ENCODE results near the gene B9D1. TPM values are rescaled to one million over a fixed set of nuclear protein-coding genes. Genes with fewer than 3 reads are reported as not detected.

Gene B9D1
- total and polyA plus RNA-seq, 8 donors, result 10.9 to 22.8 (median 16.8) TPM; not detected in 2

GRCh38 chr17:19343256-19343630, 19.3 kb downstream of the B9D1 start:
- WGBS, 5 donors, result 81 to 91% (median 83%) methylated on average over 6 to 7 of the region's 7 CpGs
- TF ChIP-seq POLR2A (IDR thresholded peaks at IDR 0.05) (no peak), CTCF (IDR thresholded peaks at IDR 0.05) (no peak), EP300 (IDR thresholded peaks at IDR 0.05) (no peak), POLR2AphosphoS5 (IDR thresholded peaks at IDR 0.05) (no peak)
- peaks cover 19 to 57% (median 39%) of the 10 kb centered on the region in 4 donors for H3K4me1 ChIP-seq
- DNase-seq, result no peak
- H3K27me3 ChIP-seq, result no peaks in the 10 kb centered on the region
- intact Hi-C loops (cut with DNase I; ENCODE audit: low total_unique reads), result no loop called here
- peak overlapping the region in 1 of 5 donors; percentile 26 for H3K27ac ChIP-seq
- no peaks in the 10 kb centered on the region for H3K36me3 ChIP-seq
- H3K9me3 ChIP-seq, result no peaks in the 10 kb centered on the region
- H3K4me3 ChIP-seq, result no peak overlapping the region

- Histone ChIP-seq H3K27ac (peak overlapping the region in 1 of 5 donors; percentile 26), H3K4me1 (peaks cover 19 to 59% (median 38%) of the 10 kb centered on the region in 4 donors), H3K4me3 (no peak overlapping the region), H3K27me3 (no peaks in the 10 kb centered on the region), H3K36me3 (no peaks in the 10 kb centered on the region), H3K9me3 (no peaks in the 10 kb centered on the region)
- intact Hi-C loops (cut with DNase I; ENCODE audit: low total_unique reads), result no loop called here
- no peak for DNase-seq
- 68 to 83% (median 72%) methylated on average over 3 to 7 of the region's 7 CpGs for WGBS, 5 donors
- no peak for TF ChIP-seq POLR2A (IDR thresholded peaks at IDR 0.05)
Measured at GRCh38 chr17:19342611-19343255, 19.8 kb downstream of the B9D1 start.

GRCh38 chr17:19341641-19342610, 20.6 kb downstream of the B9D1 start:
- no peak overlapping the region for H3K4me3 ChIP-seq
- intact Hi-C loops (cut with DNase I; ENCODE audit: low total_unique reads), result no loop called here
- WGBS, 5 donors, result 54 to 63% (median 58%) methylated on average over 19 to 20 of the region's 20 CpGs
- H3K27ac ChIP-seq, result peak overlapping the region in 2 of 5 donors; percentile 4 to 26
- no peak for TF ChIP-seq POLR2AphosphoS5 (IDR thresholded peaks at IDR 0.05)
- TF ChIP-seq POLR2A (IDR thresholded peaks at IDR 0.05), result no peak
- no peak for TF ChIP-seq CTCF (IDR thresholded peaks at IDR 0.05)
- no peak for TF ChIP-seq EP300 (IDR thresholded peaks at IDR 0.05)
- no peaks in the 10 kb centered on the region for H3K36me3 ChIP-seq
- no peaks in the 10 kb centered on the region for H3K27me3 ChIP-seq
- peaks cover 12 to 59% (median 33%) of the 10 kb centered on the region in 4 donors for H3K4me1 ChIP-seq
- H3K9me3 ChIP-seq, result no peaks in the 10 kb centered on the region
- DNase-seq, result peak in 1 of 2 donors; percentile 65

GRCh38 chr17:19341211-19341631, 21.3 kb downstream of the B9D1 start:
- WGBS, 5 donors, result 64 to 89% (median 68%) methylated on average over 7 of the region's 7 CpGs
- Histone ChIP-seq H3K27ac (peak overlapping the region in 1 of 5 donors; percentile 25), H3K4me1 (peaks cover 6 to 56% (median 26%) of the 10 kb centered on the region in 4 donors), H3K27me3 (no peaks in the 10 kb centered on the region), H3K4me3 (no peak overlapping the region), H3K36me3 (peaks cover 0 to 2% (median 0%) of the 10 kb centered on the region in 4 donors), H3K9me3 (no peaks in the 10 kb centered on the region)
- TF ChIP-seq POLR2AphosphoS5 (IDR thresholded peaks at IDR 0.05) (no peak), POLR2A (IDR thresholded peaks at IDR 0.05) (no peak), CTCF (IDR thresholded peaks at IDR 0.05) (no peak), EP300 (IDR thresholded peaks at IDR 0.05) (no peak)
- peak in 1 of 2 donors; percentile 20 for DNase-seq
- intact Hi-C loops (cut with DNase I; ENCODE audit: low total_unique reads), result no loop called here

Measured in stomach (tissue), 9 donors.